CD4-positive, alpha-beta T cell (primary cell): Measurements from ENCODE around the gene CUEDC1. TPM values are rescaled to one million over a fixed set of nuclear protein-coding genes. Genes with fewer than 3 reads are reported as not detected.

ENCODE experiments used
- ATAC-seq: fragments of 200-7000 bp; cut with Tn5 transposase; one replicate; pipeline ENCODE4 v1.10.0; 2022; ENCODE audit warnings: mild to moderate bottlenecking; ENCODE audit not compliant: poor library complexity
- CTCF ChIA-PET: fragments of 350-600 bp; sonication (Branson Sonifier 250); formaldehyde crosslinking; loops from one replicate; lab custom pipeline; 2021; ENCODE audit warnings: antibody characterized with exemption, inconsistent platforms; lab: Charles Lee
- POLR2A ChIA-PET: fragments of 350-600 bp; sonication (Branson Sonifier 250); formaldehyde crosslinking; loops from one replicate; lab custom pipeline; 2021; ENCODE audit warnings: antibody characterized with exemption, inconsistent platforms; lab: Charles Lee
- DNase-seq, 14 experiments: peaks; one replicate each; pipeline ENCODE4 v3.0.0-alpha.2; 2013 to 2020; ENCODE audit warnings: mixed read lengths in 2 of 14
- H3K27ac ChIP-seq, 2 donors: one replicate each; pipeline versions ENCODE4 v1.5.1 to v1.7.0; 2013; ENCODE audit warnings: low read length in 2 of 2, low read depth in 1 of 2, mild to moderate bottlenecking in 1 of 2
- H3K27me3 ChIP-seq, 2 experiments: 1 replicate in 1 of 2; 2 replicates in 1 of 2; pipeline versions ENCODE4 v1.6.1 to v1.7.0; 2013; ENCODE audit warnings: low read length in 2 of 2, control low read depth in 1 of 2, mild to moderate bottlenecking in 1 of 2, moderate library complexity in 1 of 2; ENCODE audit not compliant: insufficient read depth in 2 of 2, control insufficient read depth in 1 of 2
- H3K36me3 ChIP-seq: one replicate; pipeline ENCODE4 v1.6.1; 2013; ENCODE audit warnings: low read length, control low read depth; ENCODE audit not compliant: insufficient read depth
- H3K4me1 ChIP-seq: one replicate; pipeline ENCODE4 v1.6.1; 2013; ENCODE audit warnings: low read length, control low read depth; ENCODE audit not compliant: insufficient read depth
- H3K4me3 ChIP-seq: one replicate; pipeline ENCODE4 v1.5.1; 2013; ENCODE audit warnings: mild to moderate bottlenecking, low read length, moderate library complexity
- H3K9me3 ChIP-seq, 2 experiments: 1 replicate in 1 of 2; 2 replicates in 1 of 2; pipeline versions ENCODE4 v1.6.1 to v1.7.0; 2013; ENCODE audit warnings: low read length in 2 of 2, mild to moderate bottlenecking in 2 of 2, control low read depth in 1 of 2, moderate library complexity in 1 of 2; ENCODE audit not compliant: control insufficient read depth in 1 of 2, insufficient read depth in 1 of 2
- H3K27ac Mint-ChIP-seq: one replicate; pipeline ENCODE4 v1.8.0; 2020; ENCODE audit warnings: mixed read lengths
- H3K27me3 Mint-ChIP-seq: one replicate; pipeline ENCODE4 v1.8.0; 2021; ENCODE audit warnings: mixed read lengths
- H3K36me3 Mint-ChIP-seq: one replicate; pipeline ENCODE4 v1.8.0; 2021; ENCODE audit warnings: low read depth, mixed read lengths
- H3K4me1 Mint-ChIP-seq: one replicate; pipeline ENCODE4 v1.8.0; 2021; ENCODE audit warnings: low read depth, mixed read lengths
- H3K4me3 Mint-ChIP-seq: one replicate; pipeline ENCODE4 v1.8.0; 2020; ENCODE audit warnings: mild to moderate bottlenecking, mixed read lengths
- H3K9me3 Mint-ChIP-seq: one replicate; pipeline ENCODE4 v1.8.0; 2020; ENCODE audit warnings: mixed read lengths
- CTCF ChIP-seq: fragments of 200-600 bp; IDR thresholded peaks from one replicate; pipeline ENCODE4 v1.8.0; 2022; ENCODE audit warnings: antibody characterized with exemption, mild to moderate bottlenecking
- intact Hi-C, 2 experiments: fragments of 100-400 bp; cut with DNase I in 1 of 2; cut with micrococcal nuclease in 1 of 2; formaldehyde crosslinking; loops; one replicate each; pipeline versions ENCODE4 v1.15.1 to v1.9.0; 2023 to 2025; cut with DNase I, micrococcal nuclease
- total RNA-seq, 174 experiments: library from RNA in 2 of 174; stranded (reverse) in 2 of 174; gene quantifications; one replicate each; pipeline ENCODE4 v1.2.3 and lab custom pipeline; 2021 to 2026

CUEDC1 gene
- total RNA-seq, 2 experiments from 2014 or later, result 0.41 to 1.0 TPM

- Histone ChIP-seq H3K36me3 (no peaks in the 10 kb centered on the region), H3K9me3 (no peaks in the 10 kb centered on the region), H3K4me1 (peaks cover 11% of the 10 kb centered on the region), H3K27ac (no peak overlapping the region), H3K4me3 (no peak overlapping the region), H3K27me3 (peaks cover 0 to 2% of the 10 kb centered on the region in 2 experiments)
- peaks cover 6% of the 10 kb centered on the region for H3K4me1 Mint-ChIP-seq
- ATAC-seq (no peak), DNase-seq (no peak)
- intact Hi-C loops, result no loop called here
- no peak overlapping the region for H3K4me3 Mint-ChIP-seq
- ChIA-PET POLR2A (no interaction called here), CTCF (no interaction called here)
- TF ChIP-seq CTCF, result no peak
- no peak overlapping the region for H3K27ac Mint-ChIP-seq
- no peaks in the 10 kb centered on the region for H3K9me3 Mint-ChIP-seq
- H3K36me3 Mint-ChIP-seq, result no peaks in the 10 kb centered on the region
- H3K27me3 Mint-ChIP-seq, result peaks cover 6% of the 10 kb centered on the region
These were observed 66.6 kb downstream of the CUEDC1 start for GRCh38 chr17:57888311-57889216.

GRCh38 chr17:57887161-57887560 lies 68.1 kb downstream of the CUEDC1 start:
- no peak for ATAC-seq
- POLR2A ChIA-PET, result no interaction called here
- DNase-seq, result no peak
- Mint-ChIP-seq H3K4me3 (no peak overlapping the region), H3K27me3 (peaks cover under 1% of the 10 kb centered on the region), H3K27ac (no peak overlapping the region), H3K9me3 (no peaks in the 10 kb centered on the region), H3K4me1 (no peaks in the 10 kb centered on the region), H3K36me3 (no peaks in the 10 kb centered on the region)
- TF ChIP-seq CTCF, result no peak
- Histone ChIP-seq H3K27ac (no peak overlapping the region), H3K9me3 (no peaks in the 10 kb centered on the region), H3K27me3 (no peaks in the 10 kb centered on the region), H3K4me3 (no peak overlapping the region), H3K36me3 (no peaks in the 10 kb centered on the region), H3K4me1 (peaks cover 3% of the 10 kb centered on the region)
- CTCF ChIA-PET, result interaction anchor here (0.7 kb wide), 1 partner anchor 447 kb away, joined by 6 read pairs; no protein-coding TSS in a partner anchor
- intact Hi-C loops, result no loop called here

- Histone ChIP-seq H3K27me3 (no peaks in the 10 kb centered on the region), H3K27ac (no peak overlapping the region), H3K36me3 (no peaks in the 10 kb centered on the region), H3K9me3 (no peaks in the 10 kb centered on the region), H3K4me3 (no peak overlapping the region), H3K4me1 (no peaks in the 10 kb centered on the region)
- ChIA-PET CTCF (no interaction called here), POLR2A (no interaction called here)
- no peaks in the 10 kb centered on the region for H3K9me3 Mint-ChIP-seq
- TF ChIP-seq CTCF, result no peak
- DNase-seq, result no peak
- no peak overlapping the region for H3K4me3 Mint-ChIP-seq
- H3K36me3 Mint-ChIP-seq, result no peaks in the 10 kb centered on the region
- no peaks in the 10 kb centered on the region for H3K4me1 Mint-ChIP-seq
- no peaks in the 10 kb centered on the region for H3K27me3 Mint-ChIP-seq
- no peak overlapping the region for H3K27ac Mint-ChIP-seq
- ATAC-seq, result no peak
- intact Hi-C loops, result no loop called here
These were observed 69.2 kb downstream of the CUEDC1 start for GRCh38 chr17:57886020-57886419.
